ENCODE results near the gene GRB2. TPM values are rescaled to one million over a fixed set of nuclear protein-coding genes. Genes with fewer than 3 reads are reported as not detected.

Gene GRB2
- total RNA-seq, 1 experiment from 2014 or later = 148 TPM

DNA sequence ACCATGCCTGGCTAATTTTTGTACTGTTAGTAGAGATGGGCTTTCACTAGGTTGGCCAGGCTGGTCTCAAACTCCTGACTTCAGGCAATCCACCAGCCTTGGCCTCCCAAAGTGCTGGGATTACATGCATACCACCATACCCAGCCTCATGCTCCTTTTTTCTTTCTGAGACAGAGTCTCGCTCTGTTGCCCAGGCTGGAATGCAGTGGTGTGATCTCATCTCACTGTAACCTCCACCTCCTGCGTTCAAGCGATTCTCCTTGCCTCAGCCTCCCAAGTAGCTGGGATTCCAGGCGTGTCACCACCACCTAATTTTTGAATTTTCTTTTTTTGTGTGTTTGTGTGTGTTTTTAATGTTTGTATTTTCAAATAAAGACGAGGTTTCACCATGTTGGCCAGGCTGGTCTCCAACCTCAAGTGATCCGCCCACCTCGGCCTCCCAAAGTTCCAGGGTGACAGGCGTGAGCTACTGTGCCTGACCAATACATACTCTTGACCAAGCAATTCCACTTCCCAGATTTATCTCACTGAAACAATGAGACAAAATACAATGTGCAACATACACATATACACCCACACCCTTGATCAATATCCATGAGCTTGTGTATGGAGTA lies 5.0 kb downstream of the GRB2 start:
- ChIA-PET CTCF (interaction anchor here (0.5 to 0.7 kb wide), 2 partner anchors 26 to 130 kb away, joined by 3 to 5 read pairs; partner anchors contain the start of gene MIF4GD), POLR2A (interaction anchor here (0.5 kb wide), 1 partner anchor 884 kb away, joined by 7 read pairs; no protein-coding TSS in a partner anchor)
- no peak overlapping the region for H3K27ac ChIP-seq (ENCODE audit: low read length)
- BruUV-seq (replicated peaks) = no TSS peak
- in situ Hi-C loops (cut with HindIII; ENCODE audit: low pct_unique_long_range_greater_than_20kb, low sequenced_read_pairs) = no loop called here
- no peaks in the 10 kb centered on the region for H3K27me3 ChIP-seq (ENCODE audit: control insufficient read depth, insufficient read depth, low read length)
- intact Hi-C loops (cut with micrococcal nuclease; ENCODE audit: unreplicated experiment) = no loop called here
- H3K36me3 ChIP-seq (ENCODE audit: control insufficient read depth, insufficient read depth, low read length) = no peaks in the 10 kb centered on the region; the same call in 1 of the 2 replicates
- H3K9me3 ChIP-seq (ENCODE audit: control insufficient read depth, insufficient read depth, low read depth, low read length) = no peaks in the 10 kb centered on the region
- no peak overlapping the region for H3K4me3 ChIP-seq (ENCODE audit: low read depth in 2 of 2, low read length in 2 of 2)
- TF ChIP-seq, protein P1, sequence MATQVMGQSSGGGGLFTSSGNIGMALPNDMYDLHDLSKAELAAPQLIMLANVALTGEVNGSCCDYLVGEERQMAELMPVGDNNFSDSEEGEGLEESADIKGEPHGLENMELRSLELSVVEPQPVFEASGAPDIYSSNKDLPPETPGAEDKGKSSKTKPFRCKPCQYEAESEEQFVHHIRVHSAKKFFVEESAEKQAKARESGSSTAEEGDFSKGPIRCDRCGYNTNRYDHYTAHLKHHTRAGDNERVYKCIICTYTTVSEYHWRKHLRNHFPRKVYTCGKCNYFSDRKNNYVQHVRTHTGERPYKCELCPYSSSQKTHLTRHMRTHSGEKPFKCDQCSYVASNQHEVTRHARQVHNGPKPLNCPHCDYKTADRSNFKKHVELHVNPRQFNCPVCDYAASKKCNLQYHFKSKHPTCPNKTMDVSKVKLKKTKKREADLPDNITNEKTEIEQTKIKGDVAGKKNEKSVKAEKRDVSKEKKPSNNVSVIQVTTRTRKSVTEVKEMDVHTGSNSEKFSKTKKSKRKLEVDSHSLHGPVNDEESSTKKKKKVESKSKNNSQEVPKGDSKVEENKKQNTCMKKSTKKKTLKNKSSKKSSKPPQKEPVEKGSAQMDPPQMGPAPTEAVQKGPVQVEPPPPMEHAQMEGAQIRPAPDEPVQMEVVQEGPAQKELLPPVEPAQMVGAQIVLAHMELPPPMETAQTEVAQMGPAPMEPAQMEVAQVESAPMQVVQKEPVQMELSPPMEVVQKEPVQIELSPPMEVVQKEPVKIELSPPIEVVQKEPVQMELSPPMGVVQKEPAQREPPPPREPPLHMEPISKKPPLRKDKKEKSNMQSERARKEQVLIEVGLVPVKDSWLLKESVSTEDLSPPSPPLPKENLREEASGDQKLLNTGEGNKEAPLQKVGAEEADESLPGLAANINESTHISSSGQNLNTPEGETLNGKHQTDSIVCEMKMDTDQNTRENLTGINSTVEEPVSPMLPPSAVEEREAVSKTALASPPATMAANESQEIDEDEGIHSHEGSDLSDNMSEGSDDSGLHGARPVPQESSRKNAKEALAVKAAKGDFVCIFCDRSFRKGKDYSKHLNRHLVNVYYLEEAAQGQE (IDR thresholded peaks at IDR 0.05; ENCODE audit: insufficient read depth in 1 of 2, low read depth in 2 of 2, low read length in 1 of 2) = no peak
- TF ChIP-seq SIN3A (IDR thresholded peaks at IDR 0.05; ENCODE audit: borderline replicate concordance, insufficient read depth, low read depth, low read length) = no peak
- TF ChIP-seq, protein P2, sequence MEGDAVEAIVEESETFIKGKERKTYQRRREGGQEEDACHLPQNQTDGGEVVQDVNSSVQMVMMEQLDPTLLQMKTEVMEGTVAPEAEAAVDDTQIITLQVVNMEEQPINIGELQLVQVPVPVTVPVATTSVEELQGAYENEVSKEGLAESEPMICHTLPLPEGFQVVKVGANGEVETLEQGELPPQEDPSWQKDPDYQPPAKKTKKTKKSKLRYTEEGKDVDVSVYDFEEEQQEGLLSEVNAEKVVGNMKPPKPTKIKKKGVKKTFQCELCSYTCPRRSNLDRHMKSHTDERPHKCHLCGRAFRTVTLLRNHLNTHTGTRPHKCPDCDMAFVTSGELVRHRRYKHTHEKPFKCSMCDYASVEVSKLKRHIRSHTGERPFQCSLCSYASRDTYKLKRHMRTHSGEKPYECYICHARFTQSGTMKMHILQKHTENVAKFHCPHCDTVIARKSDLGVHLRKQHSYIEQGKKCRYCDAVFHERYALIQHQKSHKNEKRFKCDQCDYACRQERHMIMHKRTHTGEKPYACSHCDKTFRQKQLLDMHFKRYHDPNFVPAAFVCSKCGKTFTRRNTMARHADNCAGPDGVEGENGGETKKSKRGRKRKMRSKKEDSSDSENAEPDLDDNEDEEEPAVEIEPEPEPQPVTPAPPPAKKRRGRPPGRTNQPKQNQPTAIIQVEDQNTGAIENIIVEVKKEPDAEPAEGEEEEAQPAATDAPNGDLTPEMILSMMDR (IDR thresholded peaks at IDR 0.05) = no peak
- TF ChIP-seq TCF7L2 (IDR thresholded peaks at IDR 0.05; ENCODE audit: low read depth, low read length) = no peak
- no peak for TF ChIP-seq POLR2AphosphoS5 (IDR thresholded peaks at IDR 0.05; ENCODE audit: low read depth, low read length)
- DNase-seq (ENCODE audit: low read depth, low spot score) (no peak), ATAC-seq (no peak)
- peaks cover 27% of the 10 kb centered on the region for H3K4me1 ChIP-seq (ENCODE audit: control insufficient read depth, insufficient read depth, low read length)

DNA sequence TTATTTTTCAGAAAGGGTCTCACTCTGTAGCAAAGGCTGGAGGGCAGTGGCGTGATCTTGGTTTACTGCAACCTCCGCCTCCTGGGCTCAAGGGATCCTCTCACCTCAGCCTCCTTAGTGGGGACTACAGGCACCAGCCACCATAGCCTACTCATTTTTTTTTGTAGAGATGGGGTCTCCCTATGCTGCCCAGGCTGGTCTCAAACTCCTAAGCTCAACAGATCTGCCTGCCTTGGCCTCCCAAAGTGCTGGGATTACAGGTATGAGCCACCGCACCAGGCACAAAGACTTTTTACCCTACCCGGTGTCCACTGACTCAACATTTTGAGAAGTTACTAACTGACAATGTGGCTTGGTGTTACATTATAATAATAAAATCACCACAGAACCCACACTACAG lies 7.2 kb downstream of the GRB2 start:
- POLR2A ChIA-PET = interaction anchor here (0.7 kb wide), 1 partner anchor 53 kb away, joined by 4 read pairs; no protein-coding TSS in a partner anchor
- intact Hi-C loops (cut with micrococcal nuclease; ENCODE audit: unreplicated experiment) = no loop called here
- in situ Hi-C loops (cut with HindIII; ENCODE audit: low pct_unique_long_range_greater_than_20kb, low sequenced_read_pairs) = no loop called here
- no peak for TF ChIP-seq TCF7L2 (IDR thresholded peaks at IDR 0.05; ENCODE audit: low read depth, low read length)
- no peak for TF ChIP-seq SIN3A (IDR thresholded peaks at IDR 0.05; ENCODE audit: borderline replicate concordance, insufficient read depth, low read depth, low read length)
- no peak for TF ChIP-seq POLR2AphosphoS5 (IDR thresholded peaks at IDR 0.05; ENCODE audit: low read depth, low read length)
- TF ChIP-seq, protein P1 (IDR thresholded peaks at IDR 0.05; ENCODE audit: insufficient read depth in 1 of 2, low read depth in 2 of 2, low read length in 1 of 2) = no peak
- H3K27me3 ChIP-seq (ENCODE audit: control insufficient read depth, insufficient read depth, low read length) = no peaks in the 10 kb centered on the region
- peaks cover 2% of the 10 kb centered on the region; the same call in 1 of the 2 replicates for H3K36me3 ChIP-seq (ENCODE audit: control insufficient read depth, insufficient read depth, low read length)
- no TSS peak for BruUV-seq (replicated peaks)
- H3K27ac ChIP-seq (ENCODE audit: low read length) = no peak overlapping the region
- H3K4me3 ChIP-seq (ENCODE audit: low read depth in 2 of 2, low read length in 2 of 2) = no peak overlapping the region
- CTCF ChIA-PET = no interaction called here
- DNase-seq (ENCODE audit: low read depth, low spot score) = no peak
- no peaks in the 10 kb centered on the region for H3K9me3 ChIP-seq (ENCODE audit: control insufficient read depth, insufficient read depth, low read depth, low read length)
- H3K4me1 ChIP-seq (ENCODE audit: control insufficient read depth, insufficient read depth, low read length) = peaks cover 36% of the 10 kb centered on the region
- ATAC-seq = no peak

Measured in Panc1 (cell line).